ENCODE data around the gene RAET1G. TPM values are rescaled to one million over a fixed set of nuclear protein-coding genes. Genes with fewer than 3 reads are reported as not detected.

Gene RAET1G
- total and polyA plus RNA-seq, 9 of the 15 experiments (the other 6 are each of a cell fraction or from before 2014, with no cell fraction given) = 0.11 TPM; not detected in 8

DNA sequence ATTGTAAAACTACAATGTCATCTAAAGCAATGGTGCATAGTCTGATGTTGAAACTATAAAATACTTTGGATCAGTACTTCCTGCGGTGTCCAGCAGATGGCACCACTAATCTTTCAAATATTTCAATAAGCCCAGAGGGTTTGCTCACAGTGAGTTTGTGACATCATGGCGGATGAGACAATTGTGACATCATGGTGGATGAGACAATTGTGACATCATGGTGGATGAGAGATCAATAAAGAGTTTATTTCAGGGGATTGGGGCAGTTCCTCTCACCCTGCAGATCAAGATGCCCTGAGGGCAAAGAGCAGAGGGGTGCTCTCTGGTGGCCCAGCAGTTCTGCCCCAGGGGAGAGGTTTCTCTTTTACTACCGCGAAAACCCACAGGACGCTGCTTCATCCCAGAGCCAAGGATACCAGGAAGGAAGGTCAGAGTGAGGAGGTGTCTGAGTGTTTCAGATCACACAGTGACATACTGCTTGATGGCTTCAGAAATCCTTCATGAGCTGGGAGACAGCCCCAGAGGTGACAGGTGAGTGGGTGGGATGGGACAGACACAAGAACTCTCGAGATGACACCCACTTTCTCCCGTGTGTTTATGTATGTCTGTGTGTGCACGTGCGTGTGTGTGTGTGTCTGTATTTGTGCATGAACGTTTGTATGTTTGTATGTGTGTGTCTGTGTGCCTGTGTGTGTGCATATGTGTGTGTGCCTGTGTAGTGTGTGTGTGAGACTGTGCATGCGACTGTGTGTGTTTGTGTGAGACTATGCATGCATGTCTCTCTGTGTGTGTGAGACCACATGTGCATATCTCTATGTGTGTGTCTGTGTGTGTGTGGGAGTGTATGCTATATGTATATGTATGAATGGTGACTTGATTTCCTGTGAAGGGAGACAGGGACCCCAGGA lies 11.6 kb upstream of the RAET1G start (continued):
- TF ChIP-seq, protein P1, sequence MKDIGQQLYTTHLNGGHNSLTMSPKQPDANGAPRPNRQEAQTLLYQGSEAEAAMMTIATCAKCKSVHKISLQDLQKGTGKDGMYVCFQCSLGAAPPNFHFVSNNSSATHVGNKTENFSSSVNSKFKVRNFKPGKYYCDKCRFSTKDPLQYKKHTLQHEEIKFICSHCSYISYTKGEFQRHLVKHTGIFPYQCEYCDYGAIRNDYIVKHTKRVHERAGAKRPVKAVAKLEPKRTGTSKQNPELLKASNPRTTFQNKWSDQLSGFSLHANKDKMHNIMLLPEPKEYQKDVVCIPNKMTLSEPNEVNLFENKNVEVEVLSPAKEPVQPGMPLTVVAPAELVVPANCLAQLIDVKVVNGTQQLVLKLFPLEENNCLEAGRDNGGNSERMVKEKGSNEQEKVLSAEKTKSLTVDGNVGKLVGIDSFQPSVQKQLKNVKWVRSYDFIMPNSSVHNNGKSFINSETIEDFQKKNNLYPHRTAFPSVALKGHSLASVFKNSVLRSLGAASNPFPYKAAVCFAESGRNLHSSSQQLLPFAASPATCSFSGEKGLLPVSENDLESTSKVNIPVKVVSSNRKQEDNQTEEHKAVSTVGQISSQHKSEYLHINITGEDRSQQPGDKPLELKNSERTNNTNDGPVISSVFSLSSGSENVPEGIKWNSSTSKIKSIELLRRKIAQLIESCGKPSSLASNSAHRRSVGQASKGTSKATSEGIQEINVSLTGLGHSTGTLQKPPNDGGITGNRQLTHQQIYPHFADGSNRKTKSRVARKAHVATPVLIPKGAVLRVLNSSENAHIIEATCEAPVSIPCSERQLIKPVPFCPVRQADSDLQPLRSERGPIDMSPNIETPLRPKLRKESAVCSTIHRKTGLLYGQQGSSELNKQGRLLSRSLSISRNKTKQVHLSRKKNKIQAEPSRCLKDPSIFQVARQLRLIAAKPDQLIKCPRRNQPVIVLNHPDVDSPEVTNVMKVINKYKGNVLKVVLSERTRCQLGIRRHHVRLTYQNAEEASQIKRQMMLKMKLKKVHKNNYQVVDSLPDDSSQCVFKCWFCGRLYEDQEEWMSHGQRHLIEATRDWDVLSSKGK (CRISPR knock-in tag; IDR thresholded peaks at IDR 0.05) = no peak
- TF ChIP-seq EGR1 (conservative IDR thresholded peaks at IDR 0.05) (no peak), PCBP1 (IDR thresholded peaks at IDR 0.05; ENCODE audit: low read depth, low read length, poor library complexity, severe bottlenecking) (no peak), POLR3G (IDR thresholded peaks at IDR 0.05; ENCODE audit: extremely low read depth, insufficient read length, insufficient replicate concordance) (no peak), KAT2B (IDR thresholded peaks at IDR 0.05; ENCODE audit: low read depth, low read length) (no peak), RBM22 (IDR thresholded peaks at IDR 0.05; ENCODE audit: low read depth, low read length, poor library complexity, severe bottlenecking) (no peak), HIVEP1 (CRISPR knock-in tag; IDR thresholded peaks at IDR 0.05) (no peak), ZNF785 (CRISPR knock-in tag; IDR thresholded peaks at IDR 0.05) (no peak), NR2C2 (CRISPR knock-in tag; IDR thresholded peaks at IDR 0.05) (no peak), NR2C2 (tag; IDR thresholded peaks at IDR 0.05) (peak; percentile 17; the same call in 1 of the 2 replicates), HMGN3 (IDR thresholded peaks at IDR 0.05; ENCODE audit: borderline replicate concordance, extremely low read depth, insufficient read length, low read depth, low read length) (no peak), MAFF (IDR thresholded peaks at IDR 0.05; ENCODE audit: low read length) (no peak; the same call in 1 of the 2 replicates), MYC (IDR thresholded peaks at IDR 0.05; ENCODE audit: low read depth, low read length) (no peak), MYC (CRISPR knock-in tag; IDR thresholded peaks at IDR 0.05; ENCODE audit: borderline replicate concordance, low read depth) (no peak), POLR2G (IDR thresholded peaks at IDR 0.05; ENCODE audit: low read depth, low read length) (no peak)
- TF ChIP-seq, protein P2, sequence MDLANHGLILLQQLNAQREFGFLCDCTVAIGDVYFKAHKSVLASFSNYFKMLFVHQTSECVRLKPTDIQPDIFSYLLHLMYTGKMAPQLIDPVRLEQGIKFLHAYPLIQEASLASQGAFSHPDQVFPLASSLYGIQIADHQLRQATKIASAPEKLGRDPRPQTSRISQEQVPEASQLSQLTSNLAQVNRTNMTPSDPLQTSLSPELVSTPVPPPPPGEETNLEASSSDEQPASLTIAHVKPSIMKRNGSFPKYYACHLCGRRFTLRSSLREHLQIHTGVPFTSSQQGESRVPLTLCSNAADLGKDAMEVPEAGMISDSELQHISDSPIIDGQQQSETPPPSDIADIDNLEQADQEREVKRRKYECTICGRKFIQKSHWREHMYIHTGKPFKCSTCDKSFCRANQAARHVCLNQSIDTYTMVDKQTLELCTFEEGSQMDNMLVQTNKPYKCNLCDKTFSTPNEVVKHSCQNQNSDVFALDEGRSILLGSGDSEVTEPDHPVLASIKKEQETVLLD (IDR thresholded peaks at IDR 0.05) = no peak
- TF ChIP-seq, protein P3, sequence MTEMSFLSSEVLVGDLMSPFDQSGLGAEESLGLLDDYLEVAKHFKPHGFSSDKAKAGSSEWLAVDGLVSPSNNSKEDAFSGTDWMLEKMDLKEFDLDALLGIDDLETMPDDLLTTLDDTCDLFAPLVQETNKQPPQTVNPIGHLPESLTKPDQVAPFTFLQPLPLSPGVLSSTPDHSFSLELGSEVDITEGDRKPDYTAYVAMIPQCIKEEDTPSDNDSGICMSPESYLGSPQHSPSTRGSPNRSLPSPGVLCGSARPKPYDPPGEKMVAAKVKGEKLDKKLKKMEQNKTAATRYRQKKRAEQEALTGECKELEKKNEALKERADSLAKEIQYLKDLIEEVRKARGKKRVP (CRISPR knock-in tag; IDR thresholded peaks at IDR 0.05) = no peak
- TF ChIP-seq, protein P4, sequence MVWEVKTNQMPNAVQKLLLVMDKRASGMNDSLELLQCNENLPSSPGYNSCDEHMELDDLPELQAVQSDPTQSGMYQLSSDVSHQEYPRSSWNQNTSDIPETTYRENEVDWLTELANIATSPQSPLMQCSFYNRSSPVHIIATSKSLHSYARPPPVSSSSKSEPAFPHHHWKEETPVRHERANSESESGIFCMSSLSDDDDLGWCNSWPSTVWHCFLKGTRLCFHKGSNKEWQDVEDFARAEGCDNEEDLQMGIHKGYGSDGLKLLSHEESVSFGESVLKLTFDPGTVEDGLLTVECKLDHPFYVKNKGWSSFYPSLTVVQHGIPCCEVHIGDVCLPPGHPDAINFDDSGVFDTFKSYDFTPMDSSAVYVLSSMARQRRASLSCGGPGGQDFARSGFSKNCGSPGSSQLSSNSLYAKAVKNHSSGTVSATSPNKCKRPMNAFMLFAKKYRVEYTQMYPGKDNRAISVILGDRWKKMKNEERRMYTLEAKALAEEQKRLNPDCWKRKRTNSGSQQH (CRISPR knock-in tag; IDR thresholded peaks at IDR 0.05) = no peak; the same call in 1 of the 2 replicates
- TF ChIP-seq, protein P5, sequence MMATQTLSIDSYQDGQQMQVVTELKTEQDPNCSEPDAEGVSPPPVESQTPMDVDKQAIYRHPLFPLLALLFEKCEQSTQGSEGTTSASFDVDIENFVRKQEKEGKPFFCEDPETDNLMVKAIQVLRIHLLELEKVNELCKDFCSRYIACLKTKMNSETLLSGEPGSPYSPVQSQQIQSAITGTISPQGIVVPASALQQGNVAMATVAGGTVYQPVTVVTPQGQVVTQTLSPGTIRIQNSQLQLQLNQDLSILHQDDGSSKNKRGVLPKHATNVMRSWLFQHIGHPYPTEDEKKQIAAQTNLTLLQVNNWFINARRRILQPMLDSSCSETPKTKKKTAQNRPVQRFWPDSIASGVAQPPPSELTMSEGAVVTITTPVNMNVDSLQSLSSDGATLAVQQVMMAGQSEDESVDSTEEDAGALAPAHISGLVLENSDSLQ (IDR thresholded peaks at IDR 0.05) = no peak
